Measurements from ENCODE around the gene CENPT. TPM values are rescaled to one million over a fixed set of nuclear protein-coding genes. Genes with fewer than 3 reads are reported as not detected.

Gene CENPT
- total and polyA plus RNA-seq, 2 of the 13 experiments (the other 11 are each of a cell fraction or from before 2014, with no cell fraction given), result 40.9 to 43.3 TPM

DNA sequence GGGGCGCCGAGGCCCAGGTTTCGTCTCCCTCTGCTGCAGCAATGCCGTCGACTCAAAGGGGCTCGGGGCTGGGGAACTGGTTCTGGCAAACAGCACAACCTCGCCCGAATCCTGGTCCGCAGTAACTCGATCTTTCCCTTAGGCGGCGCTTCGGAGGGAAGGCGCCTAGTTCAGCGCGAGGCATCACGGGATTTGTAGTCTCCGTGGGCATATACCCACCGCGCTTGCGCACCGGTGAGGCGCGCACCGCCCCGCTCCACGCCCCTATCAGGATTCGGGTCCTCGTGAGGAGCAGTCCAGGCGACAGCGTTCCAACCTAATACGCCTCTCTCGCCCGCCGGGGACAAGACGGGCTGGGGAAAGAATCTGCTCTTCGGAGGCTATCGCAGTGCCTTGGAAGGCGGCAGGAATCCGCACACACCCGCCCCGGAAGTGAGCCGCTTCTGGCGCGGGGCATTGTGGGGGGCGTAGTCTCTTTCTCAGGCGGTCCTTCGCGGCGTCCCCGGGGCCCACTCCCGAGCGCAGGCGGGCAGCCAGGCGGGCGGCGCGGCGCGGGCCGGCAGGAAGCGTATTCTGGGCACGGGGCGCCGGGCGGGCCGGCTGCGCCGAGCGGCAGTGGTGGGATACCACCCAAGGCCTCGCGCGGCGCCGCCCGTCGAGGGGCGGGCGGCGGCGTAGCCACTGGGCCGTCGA lies 5.5 kb downstream of the CENPT start, which contains the start of gene THAP11 (continued):
- TF ChIP-seq ELF3 (CRISPR knock-in tag; IDR thresholded peaks at IDR 0.05) (peak; percentile 44; the same call in 1 of the 2 replicates), YEATS2 (CRISPR knock-in tag; IDR thresholded peaks at IDR 0.05; ENCODE audit: borderline replicate concordance) (peak; percentile 84; the same call in 1 of the 2 replicates), POLR2AphosphoS2 (IDR thresholded peaks at IDR 0.05; ENCODE audit: low read depth, low read length) (no peak), MBNL3 (CRISPR knock-in tag; conservative IDR thresholded peaks at IDR 0.05) (no peak), REPIN1 (CRISPR knock-in tag; IDR thresholded peaks at IDR 0.05; ENCODE audit: borderline replicate concordance, low read depth) (peak; percentile 83; the same call in 1 of the 2 replicates), DR1 (CRISPR knock-in tag; IDR thresholded peaks at IDR 0.05) (0 out of 2 replicates have a peak, but pooled peaks have one; percentile 20), ZNF263 (CRISPR knock-in tag; IDR thresholded peaks at IDR 0.05) (peak; percentile 24; the same call in 1 of the 2 replicates), ZNF350 (CRISPR knock-in tag; IDR thresholded peaks at IDR 0.05; ENCODE audit: borderline replicate concordance, low read depth) (peak; percentile 41; the same call in 1 of the 2 replicates), ZFYVE20 (CRISPR knock-in tag; IDR thresholded peaks at IDR 0.05; ENCODE audit: borderline replicate concordance, low read depth) (no peak; the same call in 1 of the 2 replicates), MEF2D (CRISPR knock-in tag; IDR thresholded peaks at IDR 0.05) (no peak), HCFC1 (IDR thresholded peaks at IDR 0.05; ENCODE audit: low read depth, low read length) (peak; percentile 95), ASH2L (IDR thresholded peaks at IDR 0.05; ENCODE audit: insufficient read length, low read depth, low read length) (peak; percentile 86), ZNF282 (IDR thresholded peaks at IDR 0.05; ENCODE audit: partially characterized antibody) (no peak), ATM (IDR thresholded peaks at IDR 0.05; ENCODE audit: borderline replicate concordance) (no peak), ZFP82 (CRISPR knock-in tag; IDR thresholded peaks at IDR 0.05; ENCODE audit: borderline replicate concordance) (0 out of 2 replicates have a peak, but pooled peaks have one; percentile 31), RFX1 (IDR thresholded peaks at IDR 0.05) (no peak), ZNF33A (CRISPR knock-in tag; IDR thresholded peaks at IDR 0.05; ENCODE audit: borderline replicate concordance) (no peak), ZFP62 (CRISPR knock-in tag; IDR thresholded peaks at IDR 0.05) (no peak), SP140L (CRISPR knock-in tag; IDR thresholded peaks at IDR 0.05; ENCODE audit: borderline replicate concordance) (0 out of 2 replicates have a peak, but pooled peaks have one; percentile 56), SMAD1 (CRISPR knock-in tag; IDR thresholded peaks at IDR 0.05; ENCODE audit: borderline replicate concordance, low read depth) (peak; percentile 36; the same call in 1 of the 2 replicates)
- TF ChIP-seq, protein P1, sequence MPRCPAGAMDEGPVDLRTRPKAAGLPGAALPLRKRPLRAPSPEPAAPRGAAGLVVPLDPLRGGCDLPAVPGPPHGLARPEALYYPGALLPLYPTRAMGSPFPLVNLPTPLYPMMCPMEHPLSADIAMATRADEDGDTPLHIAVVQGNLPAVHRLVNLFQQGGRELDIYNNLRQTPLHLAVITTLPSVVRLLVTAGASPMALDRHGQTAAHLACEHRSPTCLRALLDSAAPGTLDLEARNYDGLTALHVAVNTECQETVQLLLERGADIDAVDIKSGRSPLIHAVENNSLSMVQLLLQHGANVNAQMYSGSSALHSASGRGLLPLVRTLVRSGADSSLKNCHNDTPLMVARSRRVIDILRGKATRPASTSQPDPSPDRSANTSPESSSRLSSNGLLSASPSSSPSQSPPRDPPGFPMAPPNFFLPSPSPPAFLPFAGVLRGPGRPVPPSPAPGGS (CRISPR knock-in tag; IDR thresholded peaks at IDR 0.05), result peak; percentile 56; the same call in 1 of the 2 replicates
- TF ChIP-seq, protein P2, sequence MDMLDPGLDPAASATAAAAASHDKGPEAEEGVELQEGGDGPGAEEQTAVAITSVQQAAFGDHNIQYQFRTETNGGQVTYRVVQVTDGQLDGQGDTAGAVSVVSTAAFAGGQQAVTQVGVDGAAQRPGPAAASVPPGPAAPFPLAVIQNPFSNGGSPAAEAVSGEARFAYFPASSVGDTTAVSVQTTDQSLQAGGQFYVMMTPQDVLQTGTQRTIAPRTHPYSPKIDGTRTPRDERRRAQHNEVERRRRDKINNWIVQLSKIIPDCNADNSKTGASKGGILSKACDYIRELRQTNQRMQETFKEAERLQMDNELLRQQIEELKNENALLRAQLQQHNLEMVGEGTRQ (IDR thresholded peaks at IDR 0.05; ENCODE audit: low read depth, low read length), result no peak
- TF ChIP-seq, protein P2 (CRISPR knock-in tag; IDR thresholded peaks at IDR 0.05; ENCODE audit: borderline replicate concordance), result no peak
- TF ChIP-seq, protein P3, sequence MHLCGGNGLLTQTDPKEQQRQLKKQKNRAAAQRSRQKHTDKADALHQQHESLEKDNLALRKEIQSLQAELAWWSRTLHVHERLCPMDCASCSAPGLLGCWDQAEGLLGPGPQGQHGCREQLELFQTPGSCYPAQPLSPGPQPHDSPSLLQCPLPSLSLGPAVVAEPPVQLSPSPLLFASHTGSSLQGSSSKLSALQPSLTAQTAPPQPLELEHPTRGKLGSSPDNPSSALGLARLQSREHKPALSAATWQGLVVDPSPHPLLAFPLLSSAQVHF (CRISPR knock-in tag; IDR thresholded peaks at IDR 0.05), result no peak
- TF ChIP-seq, protein P4, sequence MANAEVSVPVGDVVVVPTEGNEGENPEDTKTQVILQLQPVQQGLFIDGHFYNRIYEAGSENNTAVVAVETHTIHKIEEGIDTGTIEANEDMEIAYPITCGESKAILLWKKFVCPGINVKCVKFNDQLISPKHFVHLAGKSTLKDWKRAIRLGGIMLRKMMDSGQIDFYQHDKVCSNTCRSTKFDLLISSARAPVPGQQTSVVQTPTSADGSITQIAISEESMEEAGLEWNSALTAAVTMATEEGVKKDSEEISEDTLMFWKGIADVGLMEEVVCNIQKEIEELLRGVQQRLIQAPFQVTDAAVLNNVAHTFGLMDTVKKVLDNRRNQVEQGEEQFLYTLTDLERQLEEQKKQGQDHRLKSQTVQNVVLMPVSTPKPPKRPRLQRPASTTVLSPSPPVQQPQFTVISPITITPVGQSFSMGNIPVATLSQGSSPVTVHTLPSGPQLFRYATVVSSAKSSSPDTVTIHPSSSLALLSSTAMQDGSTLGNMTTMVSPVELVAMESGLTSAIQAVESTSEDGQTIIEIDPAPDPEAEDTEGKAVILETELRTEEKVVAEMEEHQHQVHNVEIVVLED (CRISPR knock-in tag; IDR thresholded peaks at IDR 0.05; ENCODE audit: borderline replicate concordance), result peak; percentile 86
